Fibroblast of lung (primary cell): Measurements from ENCODE around the gene ENKUR. TPM values are rescaled to one million over a fixed set of nuclear protein-coding genes. Genes with fewer than 3 reads are reported as not detected.

ENCODE experiments used
- DNase-seq, 2 donors: peaks; one replicate each; pipeline versions ENCODE4 v3.0.0 to v3.0.0-alpha.2; 2010; ENCODE audit warnings: low read depth in 2 of 2
- H2AFZ ChIP-seq: 2 replicates; pipeline ENCODE4 v1.5.1; 2012; ENCODE audit warnings: low read length, control low read depth, inconsistent platforms
- H3K27ac ChIP-seq: 2 replicates; pipeline ENCODE4 v1.5.1; 2011; ENCODE audit warnings: low read length, control low read depth; ENCODE audit not compliant: insufficient read depth
- H3K27me3 ChIP-seq: 2 replicates; pipeline ENCODE4 v1.5.1; 2011; ENCODE audit warnings: mild to moderate bottlenecking, low read length; ENCODE audit not compliant: control insufficient read depth, insufficient read depth
- H3K36me3 ChIP-seq: 2 replicates; pipeline ENCODE4 v1.5.1; 2011; ENCODE audit warnings: low read length; ENCODE audit not compliant: control insufficient read depth, insufficient read depth
- H3K4me1 ChIP-seq: 2 replicates; pipeline ENCODE4 v1.5.1; 2011; ENCODE audit warnings: low read length; ENCODE audit not compliant: control insufficient read depth, insufficient read depth; ENCODE audit errors: extremely low read depth
- H3K4me2 ChIP-seq: 2 replicates; pipeline ENCODE4 v1.5.1; 2011; ENCODE audit warnings: low read length, control low read depth; ENCODE audit not compliant: insufficient read depth; ENCODE audit errors: extremely low read depth
- H3K4me3 ChIP-seq, 4 experiments: fragments of 200-600 bp in 1 of 4; sonication (generic) in 1 of 4; replicated peaks in 1 of 4; 2 replicates each; pipeline ENCODE4 v1.5.1; 2011 to 2016; ENCODE audit warnings: low read length in 4 of 4, low read depth in 3 of 4, mild to moderate bottlenecking in 3 of 4, control low read depth in 2 of 4, inconsistent platforms in 1 of 4, mixed read lengths in 1 of 4; ENCODE audit not compliant: insufficient read depth in 1 of 4; ENCODE audit errors: control extremely low read depth in 1 of 4
- H3K79me2 ChIP-seq: 2 replicates; pipeline ENCODE4 v1.5.1; 2012; ENCODE audit warnings: mild to moderate bottlenecking, low read length, inconsistent platforms; ENCODE audit not compliant: control insufficient read depth, insufficient read depth
- H3K9ac ChIP-seq: 2 replicates; pipeline ENCODE4 v1.5.1; 2011; ENCODE audit warnings: mild to moderate bottlenecking, low read length, control low read depth; ENCODE audit not compliant: insufficient read depth
- H3K9me3 ChIP-seq: 2 replicates; pipeline ENCODE4 v1.5.1; 2012; ENCODE audit warnings: low read depth, low read length; ENCODE audit not compliant: control insufficient read depth, insufficient read depth
- H4K20me1 ChIP-seq: 2 replicates; pipeline ENCODE4 v1.5.1; 2011; ENCODE audit warnings: low read length; ENCODE audit not compliant: control insufficient read depth, insufficient read depth; ENCODE audit errors: extremely low read depth
- CTCF ChIP-seq, 2 donors: IDR thresholded peaks in 1 of 2; conservative IDR thresholded peaks in 1 of 2; 1 replicate in 1 of 2; 2 replicates in 1 of 2; pipeline ENCODE4 v1.5.1; 2011 to 2012; ENCODE audit warnings: low read length in 2 of 2, control low read depth in 1 of 2, inconsistent platforms in 1 of 2, low read depth in 1 of 2, mild to moderate bottlenecking in 1 of 2
- EZH2 ChIP-seq: IDR thresholded peaks from 2 replicates; pipeline ENCODE4 v1.5.1; 2012; ENCODE audit warnings: low read length, control low read depth, mild to moderate bottlenecking; ENCODE audit errors: missing control alignments
- polyA plus RNA-seq, 2 donors: library from polyadenylated mRNA; depleted of rRNA in 1 of 2; stranded (reverse) in 1 of 2; unstranded in 1 of 2; fragments of >200 nt; gene quantifications; 2 replicates each; pipeline ENCODE4 v1.2.1, GENCODE V29; 2011 to 2012; ENCODE audit warnings: missing spikeins in 1 of 2
- total RNA-seq: library from RNA; depleted of rRNA; stranded (reverse); fragments of >200 nt; gene quantifications from 2 replicates; pipeline ENCODE4 v1.2.1, GENCODE V29; 2014

The ENKUR gene
- total and polyA plus RNA-seq, 2 donors (not counting 1 experiment from before 2014, with no cell fraction given) = 0.06 to 0.17 TPM

- Histone ChIP-seq H2AFZ (no peak overlapping the region), H3K36me3 (no peaks in the 10 kb centered on the region), H3K9ac (no peak overlapping the region), H3K4me2 (no peak overlapping the region), H3K4me3 (no peak overlapping the region), H3K27ac (no peak overlapping the region), H3K9me3 (no peaks in the 10 kb centered on the region), H4K20me1 (no peaks in the 10 kb centered on the region), H3K4me1 (no peaks in the 10 kb centered on the region), H3K79me2 (no peaks in the 10 kb centered on the region), H3K27me3 (no peaks in the 10 kb centered on the region)
- TF ChIP-seq EZH2 = no peak
- no peak for TF ChIP-seq CTCF (conservative IDR thresholded peaks at IDR 0.05 in 1 of 2, IDR thresholded peaks at IDR 0.05 in 1 of 2; ENCODE audit: low read depth in 1 of 2, low read length in 2 of 2)
- no peak for DNase-seq
These were observed 2.7 kb upstream of the ENKUR start for GRCh38 chr10:25018703-25019102.

GRCh38 chr10:25017661-25018060 is 1.7 kb upstream of the ENKUR start:
- peak overlapping the region; percentile 95 for H3K4me2 ChIP-seq
- no peak for DNase-seq
- H3K27ac ChIP-seq = no peak overlapping the region
- peak overlapping the region in 3 of 4 experiments; percentile 61 to 80 (median 67) for H3K4me3 ChIP-seq
- no peaks in the 10 kb centered on the region for H3K27me3 ChIP-seq
- H3K79me2 ChIP-seq = no peaks in the 10 kb centered on the region
- no peaks in the 10 kb centered on the region for H3K9me3 ChIP-seq
- H3K36me3 ChIP-seq = no peaks in the 10 kb centered on the region
- no peaks in the 10 kb centered on the region for H3K4me1 ChIP-seq
- H3K9ac ChIP-seq = no peak overlapping the region
- no peaks in the 10 kb centered on the region for H4K20me1 ChIP-seq
- no peak overlapping the region for H2AFZ ChIP-seq
- TF ChIP-seq EZH2 (no peak), CTCF (conservative IDR thresholded peaks at IDR 0.05 in 1 of 2, IDR thresholded peaks at IDR 0.05 in 1 of 2; ENCODE audit: low read depth in 1 of 2, low read length in 2 of 2) (no peak)

- Histone ChIP-seq H3K36me3 (no peaks in the 10 kb centered on the region), H3K4me1 (no peaks in the 10 kb centered on the region), H3K9me3 (no peaks in the 10 kb centered on the region), H4K20me1 (no peaks in the 10 kb centered on the region), H3K79me2 (no peaks in the 10 kb centered on the region), H3K9ac (peak overlapping the region; percentile 70), H3K4me2 (peak overlapping the region; percentile 95), H2AFZ (peak overlapping the region; percentile 98), H3K4me3 (peak overlapping the region; percentile 61 to 80 (median 74)), H3K27ac (peak overlapping the region; percentile 82), H3K27me3 (no peaks in the 10 kb centered on the region)
- peak in 1 of 2 donors; percentile 29 for DNase-seq
- TF ChIP-seq EZH2 (no peak), CTCF (conservative IDR thresholded peaks at IDR 0.05 in 1 of 2, IDR thresholded peaks at IDR 0.05 in 1 of 2; ENCODE audit: low read depth in 1 of 2, low read length in 2 of 2) (no peak)
These were observed 1.2 kb upstream of the ENKUR start for GRCh38 chr10:25017154-25017590.
